K562 (cell line): ENCODE data around the gene BMF. TPM values are rescaled to one million over a fixed set of nuclear protein-coding genes. Genes with fewer than 3 reads are reported as not detected.

ENCODE experiments used
- ATAC-seq: fragments of 200-7000 bp; cut with Tn5 transposase; 3 replicates; pipeline ENCODE4 v1.9.1; 2020; ENCODE audit warnings: moderate library complexity
- BruUV-seq: library from RNA; stranded (reverse); fragments of 400-500 nt; replicated peaks from 2 replicates; lab custom pipeline; 2021; lab: Mats Ljungman, UMichigan
- CTCF ChIA-PET: fragments of 300-600 bp; formaldehyde crosslinking; extraction: SDS; loops from one replicate; lab custom pipeline; 2021; ENCODE audit warnings: low intra/inter-chr PET ratio; lab: Yijun Ruan, JAX
- POLR2A ChIA-PET: fragments of 300-600, 350-650 bp; sonication (Branson Sonifier 250); formaldehyde crosslinking; extraction: SDS; loops from one replicate; lab custom pipeline; 2021; ENCODE audit warnings: antibody characterized with exemption, inconsistent platforms; lab: Yijun Ruan, JAX
- DNase-seq, 4 experiments: peaks; one replicate each; pipeline versions ENCODE4 v3.0.0 to v3.0.0-alpha.2; 2011 to 2018; ENCODE audit warnings: low spot score in 3 of 4, mixed read lengths in 3 of 4; ENCODE audit errors: extremely low read depth in 1 of 4
- FAIRE-seq: peaks from 2 replicates; lab custom pipeline; 2011; peaks lifted over from hg19 to GRCh38; lab: Jason Lieb, UNC
- H2AFZ ChIP-seq: 2 replicates; pipeline ENCODE4 v1.6.0; 2011; ENCODE audit warnings: low read depth, low read length, control low read depth, inconsistent platforms
- H3K27ac ChIP-seq: fragments of 200-600 bp; 3 replicates; pipeline ENCODE4 v1.8.0; 2011; ENCODE audit warnings: low read depth, mild to moderate bottlenecking, control low read depth, inconsistent platforms, low read length, moderate library complexity, mixed read lengths; ENCODE audit errors: extremely low read depth
- H3K27me3 ChIP-seq, 2 experiments: fragments of 300-600 bp in 1 of 2; 2 replicates in 1 of 2; 3 replicates in 1 of 2; pipeline versions ENCODE4 v1.6.0 to v1.8.0; 2011; ENCODE audit warnings: inconsistent platforms in 2 of 2, low read length in 2 of 2, mild to moderate bottlenecking in 1 of 2, mixed read lengths in 1 of 2, moderate library complexity in 1 of 2; ENCODE audit not compliant: control insufficient read depth in 2 of 2, insufficient read depth in 2 of 2
- H3K36me3 ChIP-seq: fragments of 300-600 bp; 3 replicates; pipeline ENCODE4 v1.8.0; 2011; ENCODE audit warnings: mild to moderate bottlenecking, low read length, inconsistent platforms; ENCODE audit not compliant: control insufficient read depth, insufficient read depth
- H3K4me1 ChIP-seq, 2 experiments: fragments of 200-600 bp in 1 of 2; replicated peaks in 1 of 2; 2 replicates in 1 of 2; 3 replicates in 1 of 2; pipeline versions ENCODE4 v1.5.1 to v1.8.0; 2011; ENCODE audit warnings: inconsistent platforms in 2 of 2, low read length in 2 of 2, mild to moderate bottlenecking in 1 of 2, mixed read lengths in 1 of 2, moderate library complexity in 1 of 2; ENCODE audit not compliant: control insufficient read depth in 2 of 2, insufficient read depth in 2 of 2
- H3K4me2 ChIP-seq: 2 replicates; pipeline ENCODE4 v1.6.1; 2011; ENCODE audit warnings: low read length, control low read depth, inconsistent platforms, mixed read lengths; ENCODE audit not compliant: insufficient read depth
- H3K4me3 ChIP-seq: fragments of 200-600 bp; sonication (generic), shearing (Covaris generic); 2 replicates; pipeline ENCODE4 v1.5.1; 2016; ENCODE audit warnings: control low read depth, inconsistent platforms
- H3K79me2 ChIP-seq: fragments of 200-600 bp; 3 replicates; pipeline ENCODE4 v1.8.0; 2011; ENCODE audit warnings: low read length, inconsistent platforms; ENCODE audit not compliant: control insufficient read depth, insufficient read depth
- H3K9ac ChIP-seq, 2 experiments: 2 replicates each; pipeline versions ENCODE4 v1.6.0 to v1.6.1; 2011; ENCODE audit warnings: low read depth in 2 of 2, low read length in 2 of 2, control low read depth in 1 of 2, inconsistent platforms in 1 of 2, mild to moderate bottlenecking in 1 of 2, mixed read lengths in 1 of 2; ENCODE audit not compliant: insufficient read depth in 1 of 2
- H3K9me1 ChIP-seq: one replicate; pipeline ENCODE4 v1.6.0; 2011; ENCODE audit warnings: inconsistent platforms, mild to moderate bottlenecking, low read length, moderate library complexity; ENCODE audit not compliant: control insufficient read depth, insufficient read depth
- H3K9me3 ChIP-seq: replicated peaks from 2 replicates; pipeline ENCODE4 v1.5.1; 2011; ENCODE audit warnings: low read depth, low read length, inconsistent platforms; ENCODE audit not compliant: control insufficient read depth, insufficient read depth
- H4K20me1 ChIP-seq: replicated peaks from 2 replicates; pipeline ENCODE4 v1.6.1; 2011; ENCODE audit warnings: low read length, inconsistent platforms, mixed read lengths; ENCODE audit not compliant: control insufficient read depth, insufficient read depth
- BRD4 ChIP-seq: fragments of 200-600 bp; sonication (generic); IDR thresholded peaks from 2 replicates; pipeline ENCODE4 v1.6.1; 2017; ENCODE audit warnings: inconsistent platforms
- CREB3 ChIP-seq: fragments of 450-650 bp; conservative IDR thresholded peaks from 2 replicates; pipeline ENCODE4 v1.6.1; 2016; ENCODE audit warnings: missing genetic modification characterization, low read depth, mild to moderate bottlenecking, missing compliant biosample characterization, moderate library complexity
- DMBX1 ChIP-seq: fragments of 250-450 bp; sonication (Bioruptor Pico); IDR thresholded peaks from 2 replicates; pipeline ENCODE4 v1.8.0; 2022; ENCODE audit warnings: inconsistent platforms, mild to moderate bottlenecking, moderate library complexity, borderline replicate concordance
- GABPA ChIP-seq: fragments of 200-800 bp; sonication (Bioruptor generic); conservative IDR thresholded peaks from 2 replicates; pipeline ENCODE4 v1.6.1; 2016; ENCODE audit warnings: low read depth, missing genetic modification characterization, missing compliant biosample characterization
- JUND ChIP-seq, 2 experiments: IDR thresholded peaks; 2 replicates in 1 of 2; 3 replicates in 1 of 2; pipeline ENCODE4 v1.6.1; 2011; ENCODE audit warnings: borderline replicate concordance in 2 of 2, low read depth in 2 of 2, low read length in 2 of 2, improper control_type of control experiment in 1 of 2, missing biosample characterization in 1 of 2, missing genetic modification characterization in 1 of 2, missing genetic modification reagents in 1 of 2
- KAT2B ChIP-seq: IDR thresholded peaks from one replicate; pipeline ENCODE4 v1.6.1; 2012; ENCODE audit warnings: low read depth, mild to moderate bottlenecking, control low read depth, inconsistent platforms, low read length, moderate library complexity
- KDM5B ChIP-seq: fragments of 200-600 bp; sonication (generic); IDR thresholded peaks from 2 replicates; pipeline ENCODE4 v1.6.1; 2012; ENCODE audit warnings: low read depth, mild to moderate bottlenecking, moderate library complexity, low read length, control low read depth, inconsistent platforms; ENCODE audit not compliant: insufficient replicate concordance
- MYBL2 ChIP-seq, 2 experiments: fragments of 450-650 bp in 1 of 2; sonication (generic) in 1 of 2; formaldehyde crosslinking in 1 of 2; IDR thresholded peaks; 2 replicates each; pipeline versions ENCODE4 v1.6.1 to v1.8.1; 2017 to 2022; ENCODE audit warnings: borderline replicate concordance in 1 of 2, inconsistent platforms in 1 of 2, low read depth in 1 of 2, mild to moderate bottlenecking in 1 of 2, missing genetic modification reagents in 1 of 2, moderate library complexity in 1 of 2
- NFE2L1 ChIP-seq: fragments of 450-650 bp; IDR thresholded peaks from 2 replicates; pipeline ENCODE4 v1.6.1; 2016; ENCODE audit warnings: missing genetic modification characterization, low read depth, mild to moderate bottlenecking, missing compliant biosample characterization, moderate library complexity, borderline replicate concordance
- SMARCC2 ChIP-seq: fragments of 450-650 bp; IDR thresholded peaks from 2 replicates; pipeline ENCODE4 v1.6.1; 2017; ENCODE audit warnings: antibody characterized with exemption, moderate library complexity, mild to moderate bottlenecking, low read depth
- SPI1 ChIP-seq: IDR thresholded peaks from 2 replicates; pipeline ENCODE4 v1.6.1; 2011; ENCODE audit warnings: low read depth, low read length, control low read depth, borderline replicate concordance
- TRIM24 ChIP-seq, 2 experiments: fragments of 450-650 bp; IDR thresholded peaks; 2 replicates each; pipeline ENCODE4 v1.6.1; 2016
- ZNF511 ChIP-seq: sonication (generic); formaldehyde crosslinking; IDR thresholded peaks from 2 replicates; pipeline ENCODE4 v1.8.0; 2022; ENCODE audit warnings: mild to moderate bottlenecking, missing genetic modification reagents
- WGBS: fragments of 100-300 bp; shearing (Covaris generic); methylation state at CpG from one replicate; pipeline ENCODE4 v1.1.6; 2016; ENCODE audit warnings: low coverage, mixed read lengths; ENCODE audit not compliant: insufficient coverage; ENCODE audit errors: missing lambda C conversion rate; 5-methylcytosine and 5-hydroxymethylcytosine counted together
- in situ Hi-C: fragments of 300-500 bp; cut with MboI; formaldehyde crosslinking; loops from 4 replicates; pipeline ENCODE4 v1.15.0; 2018; ENCODE audit warnings: inconsistent platforms, mixed read lengths
- intact Hi-C: fragments of 100-400 bp; cut with micrococcal nuclease; formaldehyde crosslinking; loops from 2 replicates; pipeline ENCODE4 v1.14.2; 2022
- polyA plus RNA-seq, 8 experiments: library from polyadenylated mRNA; depleted of rRNA in 4 of 8; stranded (reverse) in 5 of 8; unstranded in 3 of 8; fragments of >200 nt; fragmentation: Nextera tagmentation in 2 of 8; fragmentation: Illumina TruSeq in 1 of 8; extraction: Ambion mirVana in 2 of 8; extraction: Trizol in 1 of 8; gene quantifications; 2 replicates each; pipeline versions ENCODE4 v1.2.1 to v1.2.3, GENCODE V29; 2011 to 2014; ENCODE audit warnings: inconsistent platforms in 1 of 8, missing spikeins in 1 of 8
- total RNA-seq, 7 experiments: library from RNA; depleted of rRNA in 6 of 7; stranded (reverse); fragments of >200 nt in 6 of 7; fragmentation: Illumina TruSeq in 2 of 7; extraction: Trizol in 2 of 7; gene quantifications; 2 replicates each; pipeline versions ENCODE4 v1.2.1 to v1.2.3, GENCODE V29; 2011 to 2021; ENCODE audit warnings: low replicate concordance in 1 of 7

The BMF gene
- total and polyA plus RNA-seq, 9 of the 15 experiments (the other 6 are each of a cell fraction or from before 2014, with no cell fraction given) = 0.25 to 0.91 (median 0.59) TPM; not detected in 2

GRCh38 chr15:40094156-40094555 lies 14.5 kb downstream of the BMF start:
- FAIRE-seq = no peak
- Histone ChIP-seq H3K36me3 (no peaks in the 10 kb centered on the region), H2AFZ (no peak overlapping the region), H3K4me1 (peaks cover 31 to 42% of the 10 kb centered on the region in 2 experiments), H3K79me2 (no peaks in the 10 kb centered on the region), H4K20me1 (no peaks in the 10 kb centered on the region), H3K27me3 (no peaks in the 10 kb centered on the region), H3K4me3 (no peak overlapping the region), H3K9ac (no peak overlapping the region), H3K9me1 (no peaks in the 10 kb centered on the region), H3K27ac (no peak overlapping the region), H3K9me3 (no peaks in the 10 kb centered on the region), H3K4me2 (no peak overlapping the region)
- 44% methylated on average over 3 of the region's 4 CpGs for WGBS
- CTCF ChIA-PET = no interaction called here
- intact Hi-C loops (no loop called here), in situ Hi-C loops (no loop called here)
- TF ChIP-seq JUND (IDR thresholded peaks at IDR 0.05; ENCODE audit: borderline replicate concordance, low read depth, low read length) (no peak), JUND (tag; IDR thresholded peaks at IDR 0.05; ENCODE audit: borderline replicate concordance, low read depth, low read length) (no peak), SMARCC2 (no peak), MYBL2 (IDR thresholded peaks at IDR 0.05; ENCODE audit: low read depth) (no peak), MYBL2 (CRISPR knock-in tag; IDR thresholded peaks at IDR 0.05; ENCODE audit: borderline replicate concordance) (no peak), GABPA (tag) (no peak), SPI1 (no peak), BRD4 (no peak), DMBX1 (CRISPR knock-in tag) (no peak), CREB3 (tag) (no peak), TRIM24 (IDR thresholded peaks at IDR 0.05) (no peak), KDM5B (no peak), KAT2B (no peak), NFE2L1 (tag) (no peak), ZNF511 (CRISPR knock-in tag) (no peak)
- BruUV-seq = no TSS peak
- ATAC-seq = no peak
- no peak for DNase-seq
- POLR2A ChIA-PET = interaction anchor here (0.8 to 0.9 kb wide), 2 partner anchors 13 to 18 kb away, joined by 3 read pairs; no protein-coding TSS in a partner anchor
